OCI-M1 (cell line): ENCODE measurements around the gene MARCKS.

Source experiments
- DNase-seq: peaks from one replicate; lab custom pipeline; 2025; lab: John Stamatoyannopoulos, UW

MARCKS gene

GRCh38 chr6:113853252-113853651 is 3.9 kb upstream of the MARCKS start:
- no peak for DNase-seq

DNA sequence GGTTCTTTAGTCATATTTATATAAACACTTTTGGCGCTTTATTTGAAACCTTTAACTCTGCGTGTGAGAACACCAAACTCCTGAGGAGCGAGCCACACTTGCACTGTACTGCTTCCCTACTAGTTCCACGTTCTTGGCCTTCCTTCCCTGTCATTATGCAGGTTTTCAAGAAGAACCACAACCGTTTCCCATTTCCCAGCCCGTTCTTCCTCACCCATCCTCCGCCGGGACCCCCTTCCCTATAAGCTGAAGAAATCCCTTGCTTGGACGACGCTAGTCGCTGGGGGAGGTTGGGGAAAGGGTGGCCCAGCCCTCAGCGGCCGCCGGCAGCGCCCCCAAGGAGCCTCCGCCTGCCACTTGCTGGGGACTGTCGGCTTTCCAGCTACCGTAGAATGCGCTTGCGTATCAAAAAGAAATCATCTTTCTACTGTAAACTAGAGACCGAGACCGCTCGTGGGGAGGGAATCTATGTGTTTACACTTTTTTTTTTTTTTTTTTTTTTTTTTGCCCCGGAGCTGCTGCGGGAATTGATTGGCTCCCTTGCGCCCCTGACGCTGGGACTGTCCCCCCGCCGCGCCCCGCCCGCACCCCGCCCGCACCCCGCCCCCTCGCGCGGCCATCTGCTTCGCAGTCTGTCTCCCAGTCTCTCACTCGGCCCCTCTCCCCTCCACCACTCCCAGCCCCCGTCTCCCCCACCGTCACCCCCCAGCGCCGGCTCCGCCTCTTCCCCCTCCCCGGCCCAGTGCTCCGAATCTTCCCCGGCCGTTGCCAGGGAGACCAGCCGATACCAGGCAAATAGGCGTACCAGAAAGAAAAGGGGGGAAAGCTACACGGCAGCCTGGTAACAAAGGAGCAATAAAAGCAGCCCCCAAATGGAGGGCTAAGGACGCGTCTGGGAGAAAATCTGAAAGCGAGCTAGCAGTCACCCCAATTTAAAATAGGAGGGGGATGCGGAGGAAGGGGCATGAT is 2.3 kb upstream of the MARCKS start:
- DNase-seq = peak; percentile 80

DNA sequence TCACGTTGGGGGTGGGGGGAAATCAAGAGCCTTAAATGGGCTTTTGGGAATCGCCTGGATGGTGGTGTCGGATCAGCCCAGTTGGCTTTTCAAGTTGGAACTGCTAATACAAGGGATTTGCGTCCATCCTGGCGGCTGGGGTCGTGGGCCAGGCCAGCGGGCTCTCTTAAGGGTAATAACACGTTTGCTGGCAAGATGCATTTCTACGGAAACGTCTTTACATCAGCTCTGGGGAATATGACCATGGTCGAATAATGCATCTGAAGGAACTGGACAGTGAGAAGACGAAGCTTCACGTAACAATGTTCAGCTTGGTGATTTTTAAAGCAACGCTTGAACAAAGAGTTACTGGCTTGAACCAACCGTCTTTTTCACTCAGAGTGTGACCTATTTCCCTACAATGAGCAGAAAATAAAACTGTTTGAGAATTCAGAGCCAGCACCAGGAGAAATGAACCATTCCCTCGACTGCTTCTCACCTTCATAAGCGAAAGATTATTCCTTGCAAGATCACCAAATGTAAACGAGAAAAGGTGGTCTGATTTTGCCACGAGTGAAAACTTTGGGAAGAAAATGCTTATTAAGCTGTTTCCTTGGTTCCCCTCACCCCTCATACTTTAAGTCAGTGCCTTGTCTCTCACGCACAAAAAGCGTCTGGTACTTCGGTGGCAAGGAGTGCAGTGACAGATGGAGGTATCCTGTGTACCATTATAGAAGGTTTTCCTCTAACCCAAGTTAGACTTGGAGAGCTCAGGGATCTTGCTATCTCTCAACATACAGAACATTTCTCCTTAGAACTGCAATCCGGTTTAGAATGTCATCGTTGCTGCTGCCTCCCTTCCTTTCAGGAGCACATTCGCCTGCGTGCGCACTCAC is 1.4 kb upstream of the MARCKS start:
- peak; percentile 48 for DNase-seq

GRCh38 chr6:113856375-113856624 is 845 bp upstream of the MARCKS start:
- no peak for DNase-seq

- DNase-seq = peak; percentile 50
Observed at GRCh38 chr6:113857556-113858479, 673 bp downstream of the MARCKS start.

DNA sequence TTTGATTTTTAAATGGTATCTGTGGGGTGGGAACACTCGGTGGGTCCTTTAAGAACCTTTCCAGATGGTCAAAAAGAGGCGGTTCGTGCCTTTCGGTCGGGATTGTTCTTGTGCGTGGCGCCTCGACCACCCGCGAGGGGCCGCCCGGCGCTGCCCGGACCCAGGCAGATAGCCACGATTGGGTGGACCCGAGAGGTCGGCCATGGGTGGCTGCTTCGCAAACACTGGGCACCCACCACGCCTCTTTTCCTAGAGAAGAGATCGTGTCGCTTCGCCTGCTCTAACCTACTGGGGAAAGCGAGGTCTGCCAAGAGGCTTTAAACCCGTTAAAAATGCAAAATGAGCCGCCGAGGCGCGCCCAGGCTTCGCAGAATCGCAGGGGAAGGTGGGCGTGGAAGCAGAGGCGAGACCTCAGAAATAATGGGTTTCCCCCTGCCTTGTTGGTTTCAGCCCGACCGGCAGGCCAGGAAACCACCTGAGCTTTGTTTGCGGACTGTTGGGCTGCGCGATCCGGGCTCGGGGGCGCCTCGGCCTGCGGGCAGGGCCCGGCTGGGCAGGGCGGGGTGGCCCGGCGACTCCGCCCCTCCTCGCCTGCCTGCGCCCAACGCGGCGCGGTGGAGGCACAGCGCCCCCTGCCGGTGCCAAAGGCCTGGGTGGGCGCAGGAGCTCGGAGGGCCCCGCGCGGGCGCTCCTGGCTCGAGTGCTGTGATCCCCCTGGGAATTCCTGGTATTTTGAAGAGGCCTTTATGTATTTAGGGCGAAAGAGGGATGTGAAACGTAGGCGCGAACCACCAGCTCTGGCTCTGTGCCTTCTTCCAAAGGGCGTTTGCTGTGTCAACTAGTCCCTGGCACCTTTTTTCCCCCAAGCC is 1.6 kb downstream of the MARCKS start:
- DNase-seq = peak; percentile 90

DNA sequence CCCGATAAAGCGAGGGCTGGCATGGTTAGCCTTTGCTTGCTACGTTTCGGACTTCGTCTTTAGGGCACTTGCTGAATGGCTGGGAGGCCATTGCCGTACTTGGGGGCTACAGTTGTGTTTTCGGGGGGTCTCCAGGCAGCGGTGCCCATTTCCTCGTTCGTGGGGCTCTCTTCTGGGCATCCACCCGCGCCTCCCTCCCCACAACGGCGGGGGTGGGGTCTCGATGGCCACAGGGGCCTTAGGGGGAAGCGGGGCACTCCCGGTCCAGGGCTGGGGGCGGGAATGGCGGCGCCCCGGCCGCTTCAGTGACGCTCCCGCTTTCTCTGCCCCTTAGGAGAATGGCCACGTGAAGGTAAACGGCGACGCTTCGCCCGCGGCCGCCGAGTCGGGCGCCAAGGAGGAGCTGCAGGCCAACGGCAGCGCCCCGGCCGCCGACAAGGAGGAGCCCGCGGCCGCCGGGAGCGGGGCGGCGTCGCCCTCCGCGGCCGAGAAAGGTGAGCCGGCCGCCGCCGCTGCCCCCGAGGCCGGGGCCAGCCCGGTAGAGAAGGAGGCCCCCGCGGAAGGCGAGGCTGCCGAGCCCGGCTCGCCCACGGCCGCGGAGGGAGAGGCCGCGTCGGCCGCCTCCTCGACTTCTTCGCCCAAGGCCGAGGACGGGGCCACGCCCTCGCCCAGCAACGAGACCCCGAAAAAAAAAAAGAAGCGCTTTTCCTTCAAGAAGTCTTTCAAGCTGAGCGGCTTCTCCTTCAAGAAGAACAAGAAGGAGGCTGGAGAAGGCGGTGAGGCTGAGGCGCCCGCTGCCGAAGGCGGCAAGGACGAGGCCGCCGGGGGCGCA is 2.4 kb downstream of the MARCKS start:
- no peak for DNase-seq

GRCh38 chr6:113860181-113860955 is 3.2 kb downstream of the MARCKS start:
- no peak for DNase-seq

DNA sequence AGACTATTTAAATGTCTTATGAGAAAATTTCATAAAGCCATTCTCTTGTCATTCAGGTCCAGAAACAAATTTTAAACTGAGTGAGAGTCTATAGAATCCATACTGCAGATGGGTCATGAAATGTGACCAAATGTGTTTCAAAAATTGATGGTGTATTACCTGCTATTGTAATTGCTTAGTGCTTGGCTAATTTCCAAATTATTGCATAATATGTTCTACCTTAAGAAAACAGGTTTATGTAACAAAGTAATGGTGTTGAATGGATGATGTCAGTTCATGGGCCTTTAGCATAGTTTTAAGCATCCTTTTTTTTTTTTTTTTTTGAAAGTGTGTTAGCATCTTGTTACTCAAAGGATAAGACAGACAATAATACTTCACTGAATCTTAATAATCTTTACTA is 5.0 kb downstream of the MARCKS start:
- no peak for DNase-seq

GRCh38 chr6:113870917-113871316 is 13.8 kb downstream of the MARCKS start:
- no peak for DNase-seq

GRCh38 chr6:113871975-113872374 is 14.8 kb downstream of the MARCKS start:
- DNase-seq = no peak

DNA sequence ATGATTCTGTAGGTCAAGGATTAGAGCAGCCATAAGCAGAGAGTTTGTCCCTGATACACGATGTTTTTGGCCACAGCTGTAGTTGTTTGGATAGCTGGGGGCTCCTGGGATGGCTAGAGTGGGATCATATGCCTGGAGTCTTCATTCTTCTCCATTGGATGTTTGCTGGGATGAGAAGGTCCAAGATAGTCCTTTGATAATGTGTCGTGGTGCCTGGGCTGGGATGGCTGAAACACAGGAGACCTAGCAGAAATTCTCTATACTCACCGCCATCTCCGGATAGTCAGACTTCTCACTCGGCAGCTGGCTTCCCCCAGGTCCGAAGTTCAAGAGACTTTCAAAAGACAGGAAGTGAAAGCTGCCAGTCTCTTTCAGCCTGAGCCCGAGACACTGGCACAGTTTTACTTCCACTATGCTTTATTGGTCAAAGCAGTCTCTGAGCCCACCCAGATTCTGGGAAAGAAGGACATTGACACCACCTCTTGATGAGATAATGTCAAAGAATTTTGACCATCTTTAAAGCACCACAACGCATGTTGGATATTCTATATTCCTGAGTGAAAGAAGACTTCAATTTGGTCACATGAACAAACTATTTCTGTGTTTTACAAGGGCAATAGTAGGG is 16.0 kb downstream of the MARCKS start:
- DNase-seq = peak; percentile 66

DNA sequence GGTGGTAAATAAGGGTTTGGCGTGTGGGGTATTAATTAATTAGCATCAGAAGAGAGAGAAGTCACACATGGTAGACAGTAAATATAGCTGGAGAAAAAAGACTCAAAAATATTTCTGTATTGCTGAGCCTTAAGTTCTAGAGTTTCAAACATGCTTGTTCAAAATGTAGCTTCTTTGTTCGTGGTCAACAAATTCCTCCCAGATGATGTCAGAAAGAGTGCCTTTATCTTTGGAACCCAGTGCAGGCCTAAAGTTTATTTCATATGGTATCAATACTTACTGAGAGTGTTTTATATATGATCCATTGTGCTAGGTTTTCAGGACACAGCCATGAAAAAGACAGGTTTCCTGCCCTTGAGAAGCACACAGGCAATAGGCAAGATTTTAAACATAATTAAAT is 18.3 kb downstream of the MARCKS start:
- DNase-seq = no peak

- peak; percentile 42 for DNase-seq
Observed at GRCh38 chr6:113876695-113877094, 19.6 kb downstream of the MARCKS start.

DNA sequence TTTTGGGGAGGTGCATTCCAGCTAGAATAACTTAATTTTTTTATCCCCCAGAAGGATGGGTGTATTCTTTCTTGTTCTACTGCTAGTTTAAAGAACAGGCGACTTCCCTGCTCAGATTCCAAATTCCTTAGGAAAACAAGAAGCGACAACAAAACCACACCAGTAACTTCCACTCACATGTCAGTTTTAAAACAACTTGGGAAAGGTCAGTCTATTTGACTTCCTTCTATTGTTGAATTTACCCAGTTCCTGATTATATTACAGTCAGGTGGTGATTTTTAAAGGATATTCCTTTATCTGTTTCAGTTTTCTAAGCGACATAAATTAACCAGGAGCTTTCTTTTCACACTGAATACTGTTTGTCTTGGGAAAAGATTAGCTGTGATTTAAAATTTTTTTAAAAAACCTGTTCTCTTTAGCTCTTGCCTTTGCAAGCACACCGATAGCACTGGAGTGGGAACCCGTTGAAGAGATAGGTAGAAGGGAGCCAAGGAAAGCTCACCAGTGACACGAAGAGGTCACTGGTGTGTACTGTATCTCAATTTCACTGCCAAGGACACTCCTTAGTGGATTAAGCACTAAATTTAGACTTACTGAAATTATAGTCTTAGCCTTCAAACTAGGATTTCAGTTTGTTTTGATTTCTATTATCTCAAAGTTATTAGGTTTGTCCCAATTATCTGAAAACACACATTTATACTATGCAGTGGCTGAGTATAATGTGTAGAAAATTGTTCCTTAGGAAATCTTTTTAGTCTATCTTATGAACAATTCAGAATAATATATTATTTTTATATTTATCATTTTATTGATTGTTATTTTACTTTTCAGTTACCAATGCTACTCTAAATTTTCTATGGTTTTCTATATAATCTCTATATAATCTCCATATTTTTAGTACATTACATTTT is 22.3 kb downstream of the MARCKS start:
- DNase-seq = peak; percentile 81

- DNase-seq = no peak
Observed at GRCh38 chr6:113881478-113881980, 24.4 kb downstream of the MARCKS start.

DNA sequence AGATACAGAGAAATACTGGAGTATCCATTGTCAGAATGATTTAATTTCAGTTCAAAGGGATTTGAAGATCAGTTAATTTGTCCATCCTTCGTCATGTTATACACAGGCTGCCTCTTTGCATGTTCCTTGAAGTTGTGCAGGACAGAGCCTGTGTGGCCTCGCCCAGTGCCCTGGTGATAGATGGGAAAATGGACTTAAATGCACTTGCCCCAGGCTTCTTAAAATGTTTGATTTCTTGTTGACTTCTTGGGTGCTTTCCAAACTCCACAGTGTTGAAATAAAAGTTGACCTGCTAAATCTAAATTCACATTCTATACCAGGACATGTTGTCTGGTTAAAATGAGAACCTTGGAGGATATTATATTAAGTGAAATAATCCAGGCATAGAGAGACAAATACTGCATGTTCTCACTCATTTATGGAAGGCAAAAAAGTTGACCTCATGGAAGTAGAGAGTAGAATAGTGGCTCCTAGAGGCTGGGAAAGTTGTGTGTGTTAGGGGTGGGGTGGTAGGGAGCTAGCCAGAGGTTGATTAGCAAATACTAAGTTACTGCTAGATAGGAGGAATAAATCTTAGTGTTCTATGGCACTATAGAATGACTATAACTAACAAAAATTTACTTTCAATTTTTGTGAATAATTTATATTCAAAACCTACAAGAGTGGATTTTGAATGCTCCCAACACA is 25.3 kb downstream of the MARCKS start:
- DNase-seq = no peak
